Stimulated activated naive CD8-positive, alpha-beta T cell treated with anti-CD3 and anti-CD28 coated beads, Interleukin-15, amount 100 ng/mL, for 72 hours (primary cell): ENCODE measurements around the gene ACOT11.
"Not testable (repeated sequence)": the region's sequence is repeated elsewhere in the genome, so short reads cannot be mapped to it uniquely, and the experiment has no call there.

Experiments used
- ATAC-seq: fragments of 150-1000 bp; cut with Tn5 transposase; 2 replicates; pipeline ENCODE4 v1.10.0; 2021; ENCODE audit warnings: mild to moderate bottlenecking, moderate library complexity
- DNase-seq, 2 donors: peaks; one replicate each; pipeline ENCODE4 v3.0.0; 2021 to 2022
- H3K27ac Mint-ChIP-seq, 2 donors: one replicate each; pipeline ENCODE4 v1.8.0; 2022; ENCODE audit warnings: mild to moderate bottlenecking in 2 of 2, mixed read lengths in 2 of 2, moderate library complexity in 2 of 2
- H3K27me3 Mint-ChIP-seq: one replicate; pipeline ENCODE4 v1.8.0; 2022; ENCODE audit warnings: mixed read lengths
- H3K4me1 Mint-ChIP-seq: one replicate; pipeline ENCODE4 v1.8.0; 2022; ENCODE audit warnings: mild to moderate bottlenecking, mixed read lengths
- H3K4me3 Mint-ChIP-seq, 2 donors: one replicate each; pipeline ENCODE4 v1.8.0; 2022; ENCODE audit warnings: mild to moderate bottlenecking in 2 of 2, mixed read lengths in 2 of 2, moderate library complexity in 1 of 2
- H3K9me3 Mint-ChIP-seq, 2 donors: one replicate each; pipeline ENCODE4 v1.8.0; 2022; ENCODE audit warnings: mixed read lengths in 2 of 2

The ACOT11 gene

DNA sequence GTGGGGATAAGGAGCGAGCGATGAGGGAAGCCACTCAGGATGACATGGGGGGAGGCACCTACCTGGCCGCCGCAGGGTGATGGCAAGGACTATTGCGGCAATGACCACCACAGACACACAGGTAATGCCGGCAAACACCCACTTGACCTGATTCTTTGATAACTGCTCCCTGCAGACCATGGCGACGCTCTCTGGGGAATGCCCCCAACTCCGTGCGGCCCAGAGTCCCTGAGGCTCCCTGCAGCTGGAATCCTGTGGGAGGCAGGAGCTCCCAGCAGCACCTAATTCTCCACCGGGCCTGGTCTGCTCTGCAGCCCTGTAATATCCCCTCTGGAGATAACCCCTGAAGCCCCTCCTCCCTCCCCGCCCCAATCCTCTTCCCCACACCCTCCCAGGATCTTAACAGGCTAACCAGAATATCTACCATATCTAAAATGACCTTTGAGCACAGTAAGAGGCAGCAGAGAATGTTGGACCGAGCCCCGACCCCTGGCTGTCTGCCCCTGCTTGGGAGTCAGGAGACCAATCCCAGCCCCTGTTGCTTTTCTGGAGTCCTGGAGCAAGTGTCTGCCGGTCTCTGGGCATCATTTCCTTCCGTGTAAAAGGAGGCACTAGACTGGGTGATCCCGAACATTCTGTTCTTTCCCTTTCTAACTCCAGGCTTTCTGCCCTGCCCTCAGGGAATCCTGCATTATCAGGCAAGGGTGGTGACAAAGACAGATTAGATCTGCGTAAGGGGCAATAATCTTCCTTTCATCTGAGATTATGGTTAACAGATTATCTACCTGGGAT, 75.4 kb downstream of the ACOT11 start, which contains the start of gene FAM151A:
TSS of gene FAM151A (minus strand) at position 310 of the 792 bp plus-strand sequence. CDS start at position 180, 130 bp downstream.
- H3K27ac Mint-ChIP-seq: peak within 1 kb of the TSS in 1 of 2 donors; percentile 81
- no peaks in the 10 kb centered on the region for H3K27me3 Mint-ChIP-seq
- ATAC-seq (no peak), DNase-seq (no peak)
- no peaks in the 10 kb centered on the region for H3K4me1 Mint-ChIP-seq
- no peak within 1 kb of the TSS for H3K4me3 Mint-ChIP-seq
- no peaks in the 10 kb centered on the region for H3K9me3 Mint-ChIP-seq

GRCh38 chr1:54624466-54625464, 76.7 kb downstream of the ACOT11 start:
- ATAC-seq (no peak), DNase-seq (no peak)
- no peaks in the 10 kb centered on the region for H3K9me3 Mint-ChIP-seq
- H3K27me3 Mint-ChIP-seq: no peaks in the 10 kb centered on the region
- H3K4me1 Mint-ChIP-seq: no peaks in the 10 kb centered on the region
- H3K27ac Mint-ChIP-seq: no peak overlapping the region
- H3K4me3 Mint-ChIP-seq: no peak overlapping the region

- Mint-ChIP-seq H3K27me3 (peaks cover 12% of the 10 kb centered on the region), H3K27ac (peak overlapping the region in 1 of 2 donors; percentile 9), H3K4me1 (no peaks in the 10 kb centered on the region), H3K9me3 (no peaks in the 10 kb centered on the region), H3K4me3 (no peak overlapping the region)
- ATAC-seq: no peak
- no peak for DNase-seq
Observed at GRCh38 chr1:54627196-54627595, 79.2 kb downstream of the ACOT11 start.

GRCh38 chr1:54635804-54636203, 87.8 kb downstream of the ACOT11 start:
- not testable (repeated sequence) for DNase-seq, H3K4me3 Mint-ChIP-seq, H3K9me3 Mint-ChIP-seq, ATAC-seq, H3K27ac Mint-ChIP-seq, H3K4me1 Mint-ChIP-seq
- peaks cover 12% of the 10 kb centered on the region for H3K27me3 Mint-ChIP-seq

GRCh38 chr1:54636461-54637446, 88.7 kb downstream of the ACOT11 start:
- H3K27ac Mint-ChIP-seq, H3K27me3 Mint-ChIP-seq, H3K4me1 Mint-ChIP-seq, DNase-seq, H3K4me3 Mint-ChIP-seq, H3K9me3 Mint-ChIP-seq, ATAC-seq: not testable (repeated sequence)

GRCh38 chr1:54640361-54640760, 92.3 kb downstream of the ACOT11 start:
- Mint-ChIP-seq H3K4me3 (no peak overlapping the region), H3K27ac (no peak overlapping the region), H3K9me3 (peaks cover 8 to 9% of the 10 kb centered on the region in 2 donors), H3K27me3 (no peaks in the 10 kb centered on the region), H3K4me1 (no peaks in the 10 kb centered on the region)
- ATAC-seq: no peak
- DNase-seq: no peak

- no peak within 1 kb of the TSS for H3K4me3 Mint-ChIP-seq
- DNase-seq (no peak), ATAC-seq (no peak)
- peaks cover 8 to 9% of the 10 kb centered on the region in 2 donors for H3K9me3 Mint-ChIP-seq
- no peaks in the 10 kb centered on the region for H3K27me3 Mint-ChIP-seq
- H3K27ac Mint-ChIP-seq: no peak within 1 kb of the TSS
- no peaks in the 10 kb centered on the region for H3K4me1 Mint-ChIP-seq
Observed at GRCh38 chr1:54640863-54641836, 93.1 kb downstream of the ACOT11 start, which contains the start of gene MROH7. Gene MROH7, plus strand, starts transcription at chr1:54641786. Its CDS starts 11,141 bp downstream, at chr1:54652927.

DNA sequence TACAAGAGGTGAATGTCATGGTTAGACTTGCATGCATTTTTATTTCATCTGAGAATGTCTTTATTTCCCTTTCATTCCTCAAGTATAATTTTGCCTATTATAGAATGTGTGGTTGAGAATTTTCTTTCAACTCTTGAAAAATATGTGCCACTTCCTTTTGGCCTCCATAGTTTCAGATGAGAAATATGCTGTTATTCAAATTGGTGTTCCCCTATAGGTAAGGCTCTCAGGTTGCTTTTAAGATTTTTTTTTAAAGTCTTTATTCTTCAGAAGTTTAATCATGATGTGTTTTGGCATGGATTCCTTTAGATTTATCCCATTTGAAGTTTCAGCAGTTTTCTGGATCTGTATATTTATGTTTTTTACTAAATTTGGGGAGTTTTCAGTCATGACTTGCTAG, 95.7 kb downstream of the ACOT11 start:
- Mint-ChIP-seq H3K4me3 (no peak overlapping the region), H3K27me3 (peaks cover under 1% of the 10 kb centered on the region), H3K4me1 (no peaks in the 10 kb centered on the region), H3K27ac (no peak overlapping the region), H3K9me3 (peaks cover 8 to 9% of the 10 kb centered on the region in 2 donors)
- ATAC-seq (no peak), DNase-seq (no peak)

- Mint-ChIP-seq H3K4me3 (no peak overlapping the region), H3K27ac (no peak overlapping the region), H3K27me3 (peaks cover 9% of the 10 kb centered on the region), H3K4me1 (no peaks in the 10 kb centered on the region), H3K9me3 (peaks cover 8 to 9% of the 10 kb centered on the region in 2 donors)
- no peak for DNase-seq
- no peak for ATAC-seq
Observed at GRCh38 chr1:54645806-54646676, 98.0 kb downstream of the ACOT11 start.

DNA sequence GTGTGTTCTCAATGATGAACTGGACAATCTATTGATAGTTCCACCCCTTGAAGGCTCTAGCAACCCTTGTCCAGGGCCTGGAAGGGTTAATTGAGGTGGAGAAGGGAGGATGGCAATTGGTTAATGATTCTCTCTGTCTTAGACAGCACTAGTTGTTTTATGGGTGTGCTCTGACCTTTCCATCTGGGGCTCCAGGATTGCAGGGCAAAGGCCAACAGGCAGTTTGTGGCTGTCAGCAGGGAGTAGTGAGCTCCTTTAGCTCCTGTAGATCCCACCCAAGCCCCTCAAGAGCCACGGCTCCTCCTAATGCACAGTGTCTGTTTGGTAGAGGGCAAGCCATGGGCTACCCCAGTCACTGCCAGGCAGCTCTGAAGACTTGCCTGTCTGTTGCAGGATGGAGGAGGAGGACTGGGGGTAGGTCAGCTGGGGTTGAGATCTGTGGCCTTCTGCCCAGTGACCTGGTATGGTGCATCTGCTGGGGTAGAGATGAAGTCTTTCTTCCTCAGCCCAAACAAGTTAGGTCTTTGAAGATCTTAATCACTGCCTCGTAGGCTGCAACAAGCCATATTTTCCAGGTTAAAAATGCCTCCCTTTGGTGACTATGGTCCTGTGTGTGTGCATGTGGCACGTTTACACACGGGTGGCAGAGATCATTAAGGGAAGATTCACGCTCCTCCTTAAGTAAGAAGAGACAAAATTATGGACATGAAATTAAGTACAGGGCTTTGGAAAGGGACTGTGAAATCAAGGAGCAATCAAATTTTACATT, 101.3 kb downstream of the ACOT11 start:
- Mint-ChIP-seq H3K27me3 (peaks cover 9% of the 10 kb centered on the region), H3K9me3 (no peaks in the 10 kb centered on the region), H3K4me1 (no peaks in the 10 kb centered on the region), H3K27ac (no peak overlapping the region), H3K4me3 (no peak overlapping the region)
- ATAC-seq (no peak), DNase-seq (no peak)

GRCh38 chr1:54649921-54650320, 101.9 kb downstream of the ACOT11 start:
- no peak for ATAC-seq
- DNase-seq: no peak
- no peaks in the 10 kb centered on the region for H3K4me1 Mint-ChIP-seq
- H3K4me3 Mint-ChIP-seq: no peak overlapping the region
- H3K27me3 Mint-ChIP-seq: peaks cover 9% of the 10 kb centered on the region
- no peak overlapping the region for H3K27ac Mint-ChIP-seq
- H3K9me3 Mint-ChIP-seq: no peaks in the 10 kb centered on the region

DNA sequence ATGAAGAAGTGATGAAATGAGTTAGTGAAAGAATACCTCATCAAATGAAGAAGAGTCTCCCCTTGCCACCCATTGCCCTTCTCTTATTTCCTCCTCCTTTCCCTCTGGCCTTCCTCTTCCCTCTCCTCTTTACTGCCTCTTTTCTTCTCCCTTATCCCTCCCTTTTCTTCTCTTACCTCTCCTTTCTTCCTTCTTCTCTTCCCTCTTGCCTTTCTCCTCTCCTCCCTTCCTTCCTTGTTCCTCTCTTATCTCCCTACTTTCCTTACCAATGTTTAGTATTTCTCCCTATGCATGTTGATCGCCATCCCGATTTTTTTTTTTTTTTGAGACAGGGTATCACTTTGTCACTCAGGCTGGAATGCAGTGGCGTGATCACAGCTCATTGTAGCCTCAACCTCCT, 102.4 kb downstream of the ACOT11 start:
- H3K4me3 Mint-ChIP-seq: no peak overlapping the region
- H3K27ac Mint-ChIP-seq: no peak overlapping the region
- H3K4me1 Mint-ChIP-seq: no peaks in the 10 kb centered on the region
- peaks cover 9% of the 10 kb centered on the region for H3K27me3 Mint-ChIP-seq
- H3K9me3 Mint-ChIP-seq: no peaks in the 10 kb centered on the region
- ATAC-seq: no peak
- DNase-seq: no peak
